Measurements from ENCODE around the gene PPM1A. TPM values are rescaled to one million over a fixed set of nuclear protein-coding genes. Genes with fewer than 3 reads are reported as not detected.

Gene PPM1A
- total and polyA plus RNA-seq, 2 of the 8 experiments (the other 6 are each of a cell fraction or from before 2014, with no cell fraction given), result 14.0 to 51.2 TPM

- no peak for TF ChIP-seq CHD7 (IDR thresholded peaks at IDR 0.05; ENCODE audit: insufficient replicate concordance, low read length)
Measured at GRCh38 chr14:60210703-60211102, 38.3 kb upstream of the PPM1A start (continued).

Data from H1 (cell line).